Sigmoid colon (tissue), 7 donors: ENCODE results near the gene ATG9B. TPM values are rescaled to one million over a fixed set of nuclear protein-coding genes. Genes with fewer than 3 reads are reported as not detected.
A peak's percentile ranks its signal among the peaks of the same experiment; 100 is the strongest.
"Not testable (repeated sequence)": the region's sequence is repeated elsewhere in the genome, so short reads cannot be mapped to it uniquely, and the experiment has no call there.

ENCODE experiments used
- DNase-seq: peaks from one replicate; pipeline ENCODE4 v3.0.0-alpha.2; 2019
- H3K27ac ChIP-seq, 4 donors: fragments of 200-600 bp; sonication (generic); one replicate each; pipeline ENCODE4 v1.5.1; 2016 to 2019; ENCODE audit warnings: mild to moderate bottlenecking in 1 of 4
- H3K27me3 ChIP-seq, 3 donors: fragments of 200-600 bp; sonication (generic); one replicate each; pipeline ENCODE4 v1.5.1; 2019; ENCODE audit warnings: mild to moderate bottlenecking in 1 of 3
- H3K36me3 ChIP-seq, 4 donors: fragments of 200-600 bp; sonication (generic); one replicate each; pipeline ENCODE4 v1.5.1; 2016 to 2019
- H3K4me1 ChIP-seq, 4 donors: fragments of 200-600 bp; sonication (generic); one replicate each; pipeline ENCODE4 v1.5.1; 2017 to 2019
- H3K4me3 ChIP-seq, 4 donors: fragments of 200-600 bp; sonication (generic); one replicate each; pipeline ENCODE4 v1.5.1; 2017 to 2019; ENCODE audit warnings: mild to moderate bottlenecking in 2 of 4, moderate library complexity in 1 of 4
- H3K9me3 ChIP-seq, 4 donors: fragments of 200-600 bp in 3 of 4; sonication (generic) in 3 of 4; one replicate each; pipeline versions ENCODE4 v1.5.1 to v1.6.1; 2013 to 2019
- EP300 ChIP-seq, 4 donors: sonication (generic); formaldehyde crosslinking; IDR thresholded peaks; one replicate each; pipeline ENCODE4 v1.6.1; 2017; ENCODE audit warnings: antibody characterized with exemption in 4 of 4
- POLR2A ChIP-seq, 2 donors: fragments of 450-650 bp; IDR thresholded peaks; one replicate each; pipeline ENCODE4 v1.6.1; 2016; ENCODE audit warnings: antibody characterized with exemption in 2 of 2, mild to moderate bottlenecking in 2 of 2, moderate library complexity in 2 of 2
- POLR2AphosphoS5 ChIP-seq, 4 donors: sonication (generic); formaldehyde crosslinking; IDR thresholded peaks; one replicate each; pipeline ENCODE4 v1.6.1; 2017; ENCODE audit warnings: antibody characterized with exemption in 4 of 4
- WGBS, 2 donors: extraction: QIAGEN DNeasy Blood & Tissue Kit; methylation state at CpG; one replicate each; pipeline ENCODE4 v1.1.7; 2013; 5-methylcytosine and 5-hydroxymethylcytosine counted together
- intact Hi-C: fragments of 100-400 bp; cut with DNase I; formaldehyde crosslinking; loops from one replicate; pipeline ENCODE4 v1.15.1; 2023
- polyA plus RNA-seq, 3 donors: library from polyadenylated mRNA; stranded (reverse); fragments of 200-250 nt; gene quantifications; one replicate each; pipeline ENCODE4 v1.2.3, GENCODE V29; 2013
- total RNA-seq, 4 donors: library from RNA; depleted of rRNA; stranded (reverse); fragments of >200 nt; gene quantifications; one replicate each; pipeline ENCODE4 v1.1.0, GENCODE V29; 2016
- TF ChIP-seq, protein P1 (sequence below), 4 experiments: fragments of 450-650 bp in 3 of 4; fragments of 200-600 bp in 1 of 4; IDR thresholded peaks; one replicate each; pipeline ENCODE4 v1.5.1; 2016 to 2019; ENCODE audit warnings: antibody characterized with exemption in 4 of 4, mild to moderate bottlenecking in 3 of 4, moderate library complexity in 2 of 4
- donor health status: healthy with polysubstance abuse.
- donor health status: Bipolar disorder and iron deficiency.
- donor health status: healthy.

Gene ATG9B
- total and polyA plus RNA-seq, 7 donors = 1.2 to 1.6 TPM; not detected in 5

DNA sequence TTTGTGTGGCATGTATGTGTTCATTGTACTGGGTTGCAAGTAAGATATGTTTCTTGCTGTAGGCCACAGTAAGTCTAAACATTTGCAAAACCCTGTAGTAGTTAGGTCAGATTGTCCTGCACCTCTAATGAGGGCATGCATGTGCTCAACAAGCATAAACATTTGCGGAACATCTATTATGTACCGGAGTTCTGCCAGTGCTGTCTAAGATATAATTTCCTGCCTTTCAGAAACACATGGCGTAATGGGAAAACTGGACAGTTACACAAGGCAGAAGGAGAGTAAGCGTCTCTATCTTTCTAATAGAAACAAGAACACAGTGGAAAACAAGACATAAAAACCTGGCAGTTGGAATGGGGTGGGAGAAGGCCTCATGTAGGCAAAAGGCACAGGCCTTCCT, 6.7 kb upstream of the ATG9B start:
- WGBS, 2 donors = 93 to 95% methylated on average over 4 of the region's 4 CpGs
- H3K4me1 ChIP-seq = peaks cover 0 to 23% (median 15%) of the 10 kb centered on the region in 4 donors
- H3K4me3 ChIP-seq = no peak overlapping the region
- TF ChIP-seq, protein P1, sequence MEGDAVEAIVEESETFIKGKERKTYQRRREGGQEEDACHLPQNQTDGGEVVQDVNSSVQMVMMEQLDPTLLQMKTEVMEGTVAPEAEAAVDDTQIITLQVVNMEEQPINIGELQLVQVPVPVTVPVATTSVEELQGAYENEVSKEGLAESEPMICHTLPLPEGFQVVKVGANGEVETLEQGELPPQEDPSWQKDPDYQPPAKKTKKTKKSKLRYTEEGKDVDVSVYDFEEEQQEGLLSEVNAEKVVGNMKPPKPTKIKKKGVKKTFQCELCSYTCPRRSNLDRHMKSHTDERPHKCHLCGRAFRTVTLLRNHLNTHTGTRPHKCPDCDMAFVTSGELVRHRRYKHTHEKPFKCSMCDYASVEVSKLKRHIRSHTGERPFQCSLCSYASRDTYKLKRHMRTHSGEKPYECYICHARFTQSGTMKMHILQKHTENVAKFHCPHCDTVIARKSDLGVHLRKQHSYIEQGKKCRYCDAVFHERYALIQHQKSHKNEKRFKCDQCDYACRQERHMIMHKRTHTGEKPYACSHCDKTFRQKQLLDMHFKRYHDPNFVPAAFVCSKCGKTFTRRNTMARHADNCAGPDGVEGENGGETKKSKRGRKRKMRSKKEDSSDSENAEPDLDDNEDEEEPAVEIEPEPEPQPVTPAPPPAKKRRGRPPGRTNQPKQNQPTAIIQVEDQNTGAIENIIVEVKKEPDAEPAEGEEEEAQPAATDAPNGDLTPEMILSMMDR (IDR thresholded peaks at IDR 0.05) = no peak
- TF ChIP-seq POLR2AphosphoS5 (IDR thresholded peaks at IDR 0.05) (peak in 1 of 4 donors; percentile 28), EP300 (IDR thresholded peaks at IDR 0.05) (no peak)
- peaks cover 0 to 25% (median 13%) of the 10 kb centered on the region in 4 donors for H3K36me3 ChIP-seq
- H3K9me3 ChIP-seq = no peaks in the 10 kb centered on the region
- intact Hi-C loops = no loop called here
- H3K27ac ChIP-seq = no peak overlapping the region
- H3K27me3 ChIP-seq = no peaks in the 10 kb centered on the region
- DNase-seq = no peak

DNA sequence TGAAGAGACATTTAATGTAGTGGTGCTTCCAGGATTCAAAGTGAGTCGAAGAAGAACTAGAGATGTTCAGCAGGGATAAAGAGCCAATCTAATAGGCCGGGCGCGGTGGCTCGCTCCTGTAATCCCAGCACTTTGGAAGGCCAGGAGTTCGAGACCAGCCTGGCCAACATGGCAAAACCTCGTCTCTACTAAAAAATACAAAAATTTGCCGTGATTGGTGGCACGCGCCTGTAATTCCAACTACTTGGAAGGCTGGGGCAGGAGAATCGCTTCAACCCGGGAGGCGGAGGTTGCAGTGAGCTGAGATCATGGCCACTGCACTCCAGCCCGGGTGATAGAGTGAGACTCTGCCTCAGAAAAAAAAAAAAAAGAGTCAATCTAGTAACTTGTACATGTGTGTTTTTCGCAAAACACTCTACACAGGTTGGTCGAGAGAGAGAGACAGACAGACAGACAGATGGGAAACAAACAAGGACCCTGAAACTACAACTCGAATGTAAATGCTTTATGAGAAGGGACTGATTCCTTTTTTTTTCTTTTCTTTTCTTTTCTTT, 4.7 kb upstream of the ATG9B start:
- no peaks in the 10 kb centered on the region for H3K27me3 ChIP-seq
- no peaks in the 10 kb centered on the region for H3K9me3 ChIP-seq
- H3K27ac ChIP-seq = peak overlapping the region; percentile 82 to 89 (median 84)
- no peak for TF ChIP-seq POLR2AphosphoS5 (IDR thresholded peaks at IDR 0.05)
- TF ChIP-seq POLR2A (IDR thresholded peaks at IDR 0.05) = no peak
- TF ChIP-seq EP300 (IDR thresholded peaks at IDR 0.05) = no peak
- TF ChIP-seq, protein P1 (IDR thresholded peaks at IDR 0.05) = no peak
- no peak for DNase-seq
- 45 to 65% methylated on average over 17 of the region's 17 CpGs for WGBS, 2 donors
- peaks cover 0 to 23% (median 15%) of the 10 kb centered on the region in 4 donors for H3K4me1 ChIP-seq
- H3K36me3 ChIP-seq = peaks cover 0 to 5% (median 2%) of the 10 kb centered on the region in 4 donors
- intact Hi-C loops = loop anchor here (2.0 to 5.0 kb wide), 3 partner anchors 30 to 82 kb away; partner anchors contain the start of gene SLC4A2
- H3K4me3 ChIP-seq = peak overlapping the region; percentile 62 to 77 (median 68)

DNA sequence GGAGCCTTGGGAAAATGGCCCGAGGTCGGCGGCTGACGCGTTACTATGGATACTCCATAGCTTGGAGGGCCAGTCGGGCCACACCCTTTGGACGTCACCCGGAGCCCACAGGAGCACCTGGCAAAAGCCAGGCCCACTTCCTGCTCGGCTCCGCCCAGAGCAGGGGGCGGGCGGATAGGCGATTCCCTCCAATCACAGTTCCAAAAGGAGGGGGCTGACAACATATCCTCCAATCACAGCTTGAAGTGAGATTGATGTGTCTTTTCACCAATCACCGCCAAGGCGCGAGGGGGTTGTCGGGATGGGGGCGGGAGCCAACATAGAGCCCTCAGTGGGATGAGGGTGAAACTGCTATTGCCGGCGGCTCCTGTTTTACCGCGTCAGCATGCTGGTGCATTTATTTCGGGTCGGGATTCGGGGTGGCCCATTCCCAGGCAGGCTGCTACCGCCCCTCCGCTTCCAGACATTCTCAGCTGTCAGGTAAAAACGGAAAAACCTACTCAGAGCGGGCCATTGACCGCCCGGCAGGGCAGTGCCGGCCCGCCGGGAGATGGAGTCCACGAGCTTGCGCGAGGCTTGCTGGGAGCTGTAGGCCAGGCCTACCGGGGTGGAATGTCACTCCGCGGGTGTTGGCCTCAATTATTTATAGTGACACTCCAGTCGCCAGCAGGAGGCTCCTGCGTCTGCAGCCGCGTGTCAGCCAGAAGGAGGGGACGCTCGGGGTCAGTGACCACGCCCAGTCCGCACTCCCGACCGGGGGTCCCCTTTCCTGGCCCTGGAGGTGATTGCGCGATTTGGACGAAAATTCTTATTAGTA, 4.0 kb upstream of the ATG9B start, which contains the start of gene ABCB8:
TSS of gene ABCB8 (plus strand) at position 320 of the 817 bp plus-strand sequence. CDS start at position 386, 66 bp downstream.
- intact Hi-C loops = loop anchor here (2.0 to 5.0 kb wide), 3 partner anchors 30 to 82 kb away; partner anchors contain the start of gene SLC4A2
- 1% methylated on average over 53 of the region's 53 CpGs for WGBS, 2 donors
- Histone ChIP-seq H3K4me1 (peaks cover 0 to 23% (median 15%) of the 10 kb centered on the region in 4 donors), H3K36me3 (peaks cover 0 to 1% (median 0%) of the 10 kb centered on the region in 4 donors), H3K27me3 (no peaks in the 10 kb centered on the region), H3K27ac (peak within 1 kb of the TSS; percentile 82 to 89 (median 84)), H3K4me3 (peak within 1 kb of the TSS; percentile 62 to 77 (median 68)), H3K9me3 (no peaks in the 10 kb centered on the region)
- TF ChIP-seq POLR2A (IDR thresholded peaks at IDR 0.05) (peak in 1 of 2 donors; percentile 16), EP300 (IDR thresholded peaks at IDR 0.05) (peak in 1 of 4 donors; percentile 39), POLR2AphosphoS5 (IDR thresholded peaks at IDR 0.05) (peak; percentile 39 to 73 (median 68))
- TF ChIP-seq, protein P1 (IDR thresholded peaks at IDR 0.05) = peak; percentile 24 to 61 (median 38)
- DNase-seq = peak; percentile 99

DNA sequence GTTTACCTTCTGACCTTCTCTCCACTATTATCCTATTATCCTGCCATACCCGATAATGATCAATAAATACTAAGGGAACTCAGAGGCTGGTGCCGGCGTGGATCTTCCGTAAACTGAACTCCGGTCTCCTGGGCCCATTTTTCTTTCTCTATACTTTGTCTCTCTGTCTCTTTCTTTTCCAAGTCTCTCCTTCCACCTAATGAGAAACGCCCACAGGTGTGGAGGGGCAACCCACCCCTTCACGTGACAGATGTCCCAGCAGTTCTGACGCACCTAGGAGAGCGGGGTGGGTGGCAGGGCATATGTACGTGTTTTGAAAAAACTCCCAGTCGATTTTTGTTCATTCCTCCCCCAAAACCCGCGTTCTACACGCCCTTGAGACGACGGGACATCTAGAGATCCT, 3.4 kb upstream of the ATG9B start:
- H3K9me3 ChIP-seq, DNase-seq, H3K36me3 ChIP-seq, H3K27me3 ChIP-seq: not testable (repeated sequence)
- peak overlapping the region; percentile 40 to 77 (median 68) for H3K4me3 ChIP-seq
- intact Hi-C loops = loop anchor here (2.0 to 5.0 kb wide), 3 partner anchors 31 to 83 kb away; partner anchors contain the start of gene SLC4A2
- peak overlapping the region; percentile 69 to 89 (median 84) for H3K27ac ChIP-seq
- peaks cover 0 to 23% (median 15%) of the 10 kb centered on the region in 4 donors for H3K4me1 ChIP-seq
- 10 to 18% methylated on average over 16 of the region's 16 CpGs for WGBS, 2 donors

DNA sequence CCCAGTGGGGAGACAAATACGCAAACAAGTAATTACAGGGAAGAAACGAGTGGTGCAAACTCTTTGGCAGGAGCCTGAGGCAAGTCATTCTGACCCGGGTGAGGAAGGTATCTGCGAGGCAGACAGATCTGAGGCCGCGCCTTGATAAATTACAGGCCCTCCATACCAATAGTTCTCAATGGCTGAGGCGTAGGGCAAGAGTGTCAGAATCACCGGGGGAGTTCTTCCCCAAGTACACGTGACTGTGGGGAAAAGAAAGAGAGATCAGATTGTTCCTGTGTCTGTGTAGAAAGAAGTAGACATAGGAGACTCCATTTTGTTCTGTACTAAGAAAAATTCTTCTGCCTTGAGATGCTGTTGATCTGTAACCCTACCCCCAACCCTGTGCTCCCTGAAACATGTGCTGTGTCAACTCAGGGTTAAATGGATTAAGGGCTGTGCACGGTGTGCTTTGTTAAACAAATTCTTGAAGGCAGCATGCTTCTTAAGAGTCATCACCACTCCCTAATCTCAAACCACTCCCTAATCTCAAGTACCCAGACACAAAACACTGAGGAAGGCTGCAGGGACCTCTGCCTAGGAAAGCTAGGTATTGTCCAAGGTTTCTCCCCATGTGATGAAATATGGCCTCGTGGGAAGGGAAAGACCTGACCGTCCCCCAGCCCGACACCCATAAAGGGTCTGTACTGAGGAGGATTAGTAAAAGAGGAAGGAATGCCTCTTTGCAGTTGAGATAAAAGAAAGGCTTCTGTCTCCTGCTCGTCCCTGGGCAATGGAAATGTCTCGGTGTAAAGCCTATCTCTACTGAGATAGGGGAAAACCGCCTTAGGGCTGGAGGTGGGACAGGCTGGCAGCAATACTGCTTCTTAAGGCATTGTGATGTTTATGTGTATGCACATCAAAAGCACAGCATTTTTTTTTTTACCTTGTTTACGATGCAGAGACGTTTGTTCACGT, 2.8 kb upstream of the ATG9B start:
- intact Hi-C loops = loop anchor here (5.0 kb wide), 1 partner anchor 60 kb away; no protein-coding TSS in a partner anchor
- 43 to 50% methylated on average over 19 of the region's 19 CpGs for WGBS, 2 donors
- not testable (repeated sequence) for H3K36me3 ChIP-seq, DNase-seq, H3K27me3 ChIP-seq, H3K9me3 ChIP-seq
- Histone ChIP-seq H3K4me3 (peak overlapping the region in 1 of 4 donors; percentile 77), H3K4me1 (peaks cover 0 to 23% (median 15%) of the 10 kb centered on the region in 4 donors), H3K27ac (peak overlapping the region in 2 of 4 donors; percentile 82 to 89)
